DND-41 (cell line): ENCODE results near the gene FCHO2.

Experiments
- ATAC-seq: fragments of 200-7000 bp; cut with Tn5 transposase; 3 replicates; pipeline ENCODE4 v1.9.1; 2021; ENCODE audit warnings: low read depth; ENCODE audit not compliant: insufficient read depth
- DNase-seq: peaks from one replicate; pipeline ENCODE4 v3.0.0-alpha.2; 2020
- H2AFZ ChIP-seq: 2 replicates; pipeline ENCODE4 v1.6.0; 2012; ENCODE audit warnings: low read depth, low read length
- H3K27ac ChIP-seq: 2 replicates; pipeline ENCODE4 v1.5.1; 2012; ENCODE audit warnings: low read length, inconsistent platforms
- H3K27me3 ChIP-seq: fragments of 200-600 bp; sonication (generic); 2 replicates; pipeline ENCODE4 v1.6.0; 2012; ENCODE audit warnings: low read length, mild to moderate bottlenecking, inconsistent platforms; ENCODE audit not compliant: insufficient read depth, poor library complexity
- H3K36me3 ChIP-seq: 2 replicates; pipeline ENCODE4 v1.5.1; 2012; ENCODE audit warnings: low read length, inconsistent platforms; ENCODE audit not compliant: insufficient read depth
- H3K4me1 ChIP-seq: 2 replicates; pipeline ENCODE4 v1.5.1; 2012; ENCODE audit warnings: mild to moderate bottlenecking, low read length; ENCODE audit not compliant: insufficient read depth
- H3K4me2 ChIP-seq: 2 replicates; pipeline ENCODE4 v1.6.0; 2012; ENCODE audit warnings: mild to moderate bottlenecking, moderate library complexity, low read length, inconsistent platforms; ENCODE audit not compliant: insufficient read depth
- H3K4me3 ChIP-seq, 2 experiments: fragments of 200-600 bp in 1 of 2; shearing (Covaris generic) in 1 of 2; 2 replicates each; pipeline ENCODE4 v1.5.1; 2012 to 2016; ENCODE audit warnings: inconsistent platforms in 2 of 2, low read length in 2 of 2, mild to moderate bottlenecking in 2 of 2, low read depth in 1 of 2, moderate library complexity in 1 of 2
- H3K79me2 ChIP-seq: 2 replicates; pipeline ENCODE4 v1.6.0; 2012; ENCODE audit warnings: low read length, inconsistent platforms; ENCODE audit not compliant: insufficient read depth
- H3K9ac ChIP-seq: 2 replicates; pipeline ENCODE4 v1.6.0; 2012; ENCODE audit warnings: low read depth, mild to moderate bottlenecking, inconsistent platforms, low read length, moderate library complexity
- H3K9me3 ChIP-seq: 2 replicates; pipeline ENCODE4 v1.5.1; 2012; ENCODE audit warnings: low read length, moderate library complexity, mild to moderate bottlenecking, inconsistent platforms; ENCODE audit not compliant: insufficient read depth, severe bottlenecking
- H4K20me1 ChIP-seq: 2 replicates; pipeline ENCODE4 v1.6.0; 2012; ENCODE audit warnings: low read length; ENCODE audit not compliant: insufficient read depth
- EZH2 ChIP-seq: IDR thresholded peaks from 3 replicates; pipeline ENCODE4 v1.6.1; 2012; ENCODE audit warnings: borderline replicate concordance, low read depth, mild to moderate bottlenecking, moderate library complexity, low read length, inconsistent platforms; ENCODE audit not compliant: severe bottlenecking
- TF ChIP-seq, protein P1 (sequence below): IDR thresholded peaks from 2 replicates; pipeline ENCODE4 v1.5.1; 2012; ENCODE audit warnings: borderline replicate concordance, low read length, moderate library complexity, mild to moderate bottlenecking; ENCODE audit not compliant: poor library complexity, severe bottlenecking; ENCODE audit errors: extremely low read depth

Gene FCHO2

DNA sequence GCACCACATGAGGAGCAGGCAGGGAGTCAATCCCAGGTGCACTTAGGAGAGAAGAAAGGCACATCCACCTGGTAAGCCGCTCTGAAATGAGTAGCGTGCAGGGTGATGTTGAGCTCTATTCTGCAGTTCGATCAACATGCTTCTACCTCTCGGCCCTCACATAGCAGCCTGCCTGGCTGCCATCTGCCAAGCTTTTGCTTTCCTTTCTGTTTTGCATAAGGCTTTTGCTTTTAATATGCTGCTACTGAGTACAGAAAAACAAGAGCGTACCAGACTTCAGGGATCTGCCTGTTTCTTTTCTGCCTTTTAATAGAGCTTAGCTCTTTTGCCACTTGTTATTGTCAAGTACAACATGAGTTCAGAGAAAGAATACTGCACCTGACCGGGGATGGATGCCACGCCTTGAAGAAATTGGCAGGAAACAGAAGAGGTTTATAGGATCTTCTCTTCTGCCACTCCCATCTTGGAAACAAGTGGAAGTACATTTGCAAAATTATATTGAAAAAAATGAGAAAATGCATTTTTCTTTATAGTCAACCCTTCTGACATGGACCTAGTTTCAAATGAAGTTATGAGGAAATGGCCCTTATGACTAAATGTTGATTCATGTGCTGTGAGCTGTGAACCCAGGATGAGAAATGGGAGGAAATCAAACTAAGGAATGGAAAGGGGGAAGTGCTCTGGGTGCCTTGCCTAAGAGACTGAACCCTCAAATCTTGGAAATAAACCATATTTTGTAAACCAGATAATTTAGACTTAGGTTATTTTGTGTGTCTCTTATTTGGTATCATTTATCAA lies 4.0 kb upstream of the FCHO2 start:
- Histone ChIP-seq H3K27me3 (peaks cover 4% of the 10 kb centered on the region), H3K9ac (no peak overlapping the region), H3K9me3 (no peaks in the 10 kb centered on the region), H3K27ac (no peak overlapping the region), H4K20me1 (no peaks in the 10 kb centered on the region), H2AFZ (no peak overlapping the region), H3K4me2 (no peak overlapping the region), H3K4me1 (peaks cover 7% of the 10 kb centered on the region; the same call in 1 of the 2 replicates), H3K36me3 (no peaks in the 10 kb centered on the region), H3K4me3 (no peak overlapping the region), H3K79me2 (no peaks in the 10 kb centered on the region)
- no peak for DNase-seq
- no peak for ATAC-seq
- TF ChIP-seq, protein P1, sequence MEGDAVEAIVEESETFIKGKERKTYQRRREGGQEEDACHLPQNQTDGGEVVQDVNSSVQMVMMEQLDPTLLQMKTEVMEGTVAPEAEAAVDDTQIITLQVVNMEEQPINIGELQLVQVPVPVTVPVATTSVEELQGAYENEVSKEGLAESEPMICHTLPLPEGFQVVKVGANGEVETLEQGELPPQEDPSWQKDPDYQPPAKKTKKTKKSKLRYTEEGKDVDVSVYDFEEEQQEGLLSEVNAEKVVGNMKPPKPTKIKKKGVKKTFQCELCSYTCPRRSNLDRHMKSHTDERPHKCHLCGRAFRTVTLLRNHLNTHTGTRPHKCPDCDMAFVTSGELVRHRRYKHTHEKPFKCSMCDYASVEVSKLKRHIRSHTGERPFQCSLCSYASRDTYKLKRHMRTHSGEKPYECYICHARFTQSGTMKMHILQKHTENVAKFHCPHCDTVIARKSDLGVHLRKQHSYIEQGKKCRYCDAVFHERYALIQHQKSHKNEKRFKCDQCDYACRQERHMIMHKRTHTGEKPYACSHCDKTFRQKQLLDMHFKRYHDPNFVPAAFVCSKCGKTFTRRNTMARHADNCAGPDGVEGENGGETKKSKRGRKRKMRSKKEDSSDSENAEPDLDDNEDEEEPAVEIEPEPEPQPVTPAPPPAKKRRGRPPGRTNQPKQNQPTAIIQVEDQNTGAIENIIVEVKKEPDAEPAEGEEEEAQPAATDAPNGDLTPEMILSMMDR = no peak
- no peak for TF ChIP-seq EZH2

DNA sequence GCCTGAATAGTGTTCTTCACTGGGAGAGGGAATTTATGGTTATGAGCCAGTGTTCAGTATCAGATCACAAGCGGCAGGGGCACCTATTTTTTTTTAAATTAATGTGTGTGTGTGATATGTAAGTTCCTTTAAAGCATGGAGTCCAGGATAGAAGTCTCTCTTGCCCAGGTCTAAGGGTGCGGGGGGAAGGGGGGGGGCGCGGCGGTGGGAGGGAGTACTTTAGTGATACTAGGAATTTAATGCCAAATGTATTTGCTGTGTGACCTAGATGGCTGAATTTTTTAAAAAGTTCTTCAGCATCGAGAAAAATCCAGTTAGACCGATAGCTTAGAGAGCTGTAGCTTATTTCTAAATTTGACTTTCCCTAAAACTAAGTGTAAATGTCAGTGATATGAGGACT lies 1.5 kb upstream of the FCHO2 start:
- peaks cover 7% of the 10 kb centered on the region; the same call in 1 of the 2 replicates for H3K4me1 ChIP-seq
- H4K20me1 ChIP-seq = no peaks in the 10 kb centered on the region
- no peaks in the 10 kb centered on the region for H3K79me2 ChIP-seq
- H2AFZ ChIP-seq = no peak overlapping the region
- peaks cover 8% of the 10 kb centered on the region for H3K27me3 ChIP-seq
- no peak overlapping the region for H3K4me2 ChIP-seq
- no peak overlapping the region for H3K27ac ChIP-seq
- no peaks in the 10 kb centered on the region for H3K36me3 ChIP-seq
- H3K9me3 ChIP-seq = no peaks in the 10 kb centered on the region
- TF ChIP-seq, protein P1 = no peak
- no peak for TF ChIP-seq EZH2
- no peak overlapping the region for H3K9ac ChIP-seq
- H3K4me3 ChIP-seq = no peak overlapping the region
- DNase-seq = no peak
- no peak for ATAC-seq

GRCh38 chr5:72955143-72955767 lies 586 bp upstream of the FCHO2 start:
- TF ChIP-seq EZH2 = no peak
- Histone ChIP-seq H3K9ac (no peak overlapping the region), H3K36me3 (no peaks in the 10 kb centered on the region), H3K4me1 (peaks cover 7% of the 10 kb centered on the region; the same call in 1 of the 2 replicates), H4K20me1 (no peaks in the 10 kb centered on the region), H3K27ac (no peak overlapping the region), H3K79me2 (no peaks in the 10 kb centered on the region), H3K4me3 (no peak overlapping the region), H3K4me2 (peak overlapping the region; percentile 60), H3K27me3 (peaks cover 8% of the 10 kb centered on the region), H3K9me3 (no peaks in the 10 kb centered on the region), H2AFZ (peak overlapping the region; percentile 14; the same call in 1 of the 2 replicates)
- DNase-seq (no peak), ATAC-seq (no peak)
